ENCODE measurements around the gene GHR.

GRCh38 chr5:42691413-42691937, 268.2 kb downstream of the GHR start:
- TF ChIP-seq YY1 (IDR thresholded peaks at IDR 0.05; ENCODE audit: low read depth) = no peak
- no peak for TF ChIP-seq RAD21 (IDR thresholded peaks at IDR 0.05; ENCODE audit: low read depth)
- TF ChIP-seq USF1 (IDR thresholded peaks at IDR 0.05) = no peak
- no peak for TF ChIP-seq TAF1 (IDR thresholded peaks at IDR 0.05; ENCODE audit: low read depth)
- no peak for TF ChIP-seq MAX (IDR thresholded peaks at IDR 0.05)
- TF ChIP-seq ZBTB7A (IDR thresholded peaks at IDR 0.05; ENCODE audit: low read depth) = no peak
